ENCODE results near the gene XPO4. TPM values are rescaled to one million over a fixed set of nuclear protein-coding genes. Genes with fewer than 3 reads are reported as not detected.

The XPO4 gene
- total RNA-seq, 1 donor from 2014 or later = 19.9 TPM

- H3K36me3 Mint-ChIP-seq (ENCODE audit: low read depth, unreplicated experiment) = peaks cover 10% of the 10 kb centered on the region
- H2AFZ ChIP-seq (ENCODE audit: low read depth, low read length) = no peak overlapping the region
- no peak for TF ChIP-seq CTCF (IDR thresholded peaks at IDR 0.05; ENCODE audit: insufficient read depth, low read depth, low read length)
- no peak for TF ChIP-seq EZH2 (IDR thresholded peaks at IDR 0.05; ENCODE audit: insufficient read depth, low read length)
- H3K27me3 Mint-ChIP-seq (ENCODE audit: low read depth, unreplicated experiment) = no peaks in the 10 kb centered on the region
- H3K4me1 Mint-ChIP-seq (ENCODE audit: low read depth, unreplicated experiment) = peaks cover 7% of the 10 kb centered on the region
- peaks cover 7% of the 10 kb centered on the region for H3K36me3 ChIP-seq (ENCODE audit: insufficient read depth, low read length)
- FAIRE-seq (no peak), DNase-seq (ENCODE audit: low read depth) (no peak)
- H3K27ac Mint-ChIP-seq (ENCODE audit: unreplicated experiment) = no peak overlapping the region
- H3K4me3 Mint-ChIP-seq (ENCODE audit: unreplicated experiment) = no peak overlapping the region
- no peak overlapping the region for H3K4me2 ChIP-seq (ENCODE audit: low read length)
- H3K4me1 ChIP-seq (ENCODE audit: insufficient read depth, low read length) = no peaks in the 10 kb centered on the region
- no peaks in the 10 kb centered on the region for H3K27me3 ChIP-seq (ENCODE audit: insufficient read depth, low read length)
- no peaks in the 10 kb centered on the region for H4K20me1 ChIP-seq (ENCODE audit: insufficient read depth, low read length)
- peaks cover 2% of the 10 kb centered on the region for H3K9me3 Mint-ChIP-seq (ENCODE audit: unreplicated experiment)
- H3K4me3 ChIP-seq (ENCODE audit: insufficient read depth, low read depth, low read length) = no peak overlapping the region
- no peaks in the 10 kb centered on the region for H3K9me3 ChIP-seq (ENCODE audit: insufficient read depth, low read depth, low read length)
- no peak overlapping the region for H3K9ac ChIP-seq (ENCODE audit: low read length)
- H3K27ac ChIP-seq (ENCODE audit: low read depth, low read length) = no peak overlapping the region
- no peaks in the 10 kb centered on the region for H3K79me2 ChIP-seq (ENCODE audit: insufficient read depth, low read length)
These were observed 68.5 kb downstream of the XPO4 start for GRCh38 chr13:20833900-20834679.

- no peak overlapping the region for H3K4me2 ChIP-seq (ENCODE audit: low read length)
- Mint-ChIP-seq H3K4me1 (ENCODE audit: low read depth, unreplicated experiment) (peaks cover 11% of the 10 kb centered on the region), H3K4me3 (ENCODE audit: unreplicated experiment) (no peak overlapping the region), H3K36me3 (ENCODE audit: low read depth, unreplicated experiment) (peaks cover 7% of the 10 kb centered on the region), H3K27ac (ENCODE audit: unreplicated experiment) (no peak overlapping the region), H3K9me3 (ENCODE audit: unreplicated experiment) (no peaks in the 10 kb centered on the region), H3K27me3 (ENCODE audit: low read depth, unreplicated experiment) (no peaks in the 10 kb centered on the region)
- no peaks in the 10 kb centered on the region for H3K9me3 ChIP-seq (ENCODE audit: insufficient read depth, low read depth, low read length)
- no peaks in the 10 kb centered on the region for H4K20me1 ChIP-seq (ENCODE audit: insufficient read depth, low read length)
- TF ChIP-seq EZH2 (IDR thresholded peaks at IDR 0.05; ENCODE audit: insufficient read depth, low read length) (no peak), CTCF (IDR thresholded peaks at IDR 0.05; ENCODE audit: insufficient read depth, low read depth, low read length) (no peak)
- H3K27ac ChIP-seq (ENCODE audit: low read depth, low read length) = no peak overlapping the region
- FAIRE-seq (no peak), DNase-seq (ENCODE audit: low read depth) (no peak)
- no peak overlapping the region for H3K4me3 ChIP-seq (ENCODE audit: insufficient read depth, low read depth, low read length)
- no peaks in the 10 kb centered on the region for H3K79me2 ChIP-seq (ENCODE audit: insufficient read depth, low read length)
- H3K27me3 ChIP-seq (ENCODE audit: insufficient read depth, low read length) = no peaks in the 10 kb centered on the region
- no peaks in the 10 kb centered on the region for H3K4me1 ChIP-seq (ENCODE audit: insufficient read depth, low read length)
- H3K36me3 ChIP-seq (ENCODE audit: insufficient read depth, low read length) = peaks cover 7% of the 10 kb centered on the region
- no peak overlapping the region for H2AFZ ChIP-seq (ENCODE audit: low read depth, low read length)
- H3K9ac ChIP-seq (ENCODE audit: low read length) = no peak overlapping the region
These were observed 69.7 kb downstream of the XPO4 start for GRCh38 chr13:20832861-20833260.

- no peak overlapping the region for H3K4me2 ChIP-seq (ENCODE audit: low read length)
- peaks cover 4% of the 10 kb centered on the region for H3K4me1 ChIP-seq (ENCODE audit: insufficient read depth, low read length)
- TF ChIP-seq EZH2 (IDR thresholded peaks at IDR 0.05; ENCODE audit: insufficient read depth, low read length) (no peak), CTCF (IDR thresholded peaks at IDR 0.05; ENCODE audit: insufficient read depth, low read depth, low read length) (no peak)
- H3K4me3 Mint-ChIP-seq (ENCODE audit: unreplicated experiment) = no peak overlapping the region
- no peaks in the 10 kb centered on the region for H3K9me3 Mint-ChIP-seq (ENCODE audit: unreplicated experiment)
- H4K20me1 ChIP-seq (ENCODE audit: insufficient read depth, low read length) = no peaks in the 10 kb centered on the region
- no peaks in the 10 kb centered on the region for H3K9me3 ChIP-seq (ENCODE audit: insufficient read depth, low read depth, low read length)
- no peak overlapping the region for H3K9ac ChIP-seq (ENCODE audit: low read length)
- DNase-seq (ENCODE audit: low read depth) (no peak), FAIRE-seq (no peak)
- no peak overlapping the region for H3K27ac Mint-ChIP-seq (ENCODE audit: unreplicated experiment)
- H3K36me3 Mint-ChIP-seq (ENCODE audit: low read depth, unreplicated experiment) = no peaks in the 10 kb centered on the region
- no peaks in the 10 kb centered on the region for H3K79me2 ChIP-seq (ENCODE audit: insufficient read depth, low read length)
- no peaks in the 10 kb centered on the region for H3K27me3 Mint-ChIP-seq (ENCODE audit: low read depth, unreplicated experiment)
- no peak overlapping the region for H3K4me3 ChIP-seq (ENCODE audit: insufficient read depth, low read depth, low read length)
- H2AFZ ChIP-seq (ENCODE audit: low read depth, low read length) = no peak overlapping the region
- peaks cover 19% of the 10 kb centered on the region for H3K4me1 Mint-ChIP-seq (ENCODE audit: low read depth, unreplicated experiment)
- no peaks in the 10 kb centered on the region for H3K27me3 ChIP-seq (ENCODE audit: insufficient read depth, low read length)
- no peak overlapping the region for H3K27ac ChIP-seq (ENCODE audit: low read depth, low read length)
- peaks cover 5% of the 10 kb centered on the region for H3K36me3 ChIP-seq (ENCODE audit: insufficient read depth, low read length)
These were observed 70.6 kb downstream of the XPO4 start for GRCh38 chr13:20831933-20832332.
